ENCODE data around the gene VAV3. TPM values are rescaled to one million over a fixed set of nuclear protein-coding genes. Genes with fewer than 3 reads are reported as not detected.

The VAV3 gene
- total and polyA plus RNA-seq, 9 of the 15 experiments (the other 6 are each of a cell fraction or from before 2014, with no cell fraction given) = not detected

- Histone ChIP-seq H3K9ac (ENCODE audit: insufficient read depth in 1 of 2, low read depth in 2 of 2, low read length in 2 of 2) (no peak overlapping the region), H3K79me2 (ENCODE audit: control insufficient read depth, insufficient read depth, low read length) (no peaks in the 10 kb centered on the region), H3K4me1 (replicated peaks in 1 of 2; ENCODE audit: control insufficient read depth in 2 of 2, insufficient read depth in 2 of 2, low read length in 2 of 2) (no peaks in the 10 kb centered on the region), H3K4me3 (no peak overlapping the region), H3K9me3 (replicated peaks; ENCODE audit: control insufficient read depth, insufficient read depth, low read depth, low read length) (no peaks in the 10 kb centered on the region), H3K27me3 (ENCODE audit: control insufficient read depth in 2 of 2, insufficient read depth in 2 of 2, low read length in 2 of 2) (no peaks in the 10 kb centered on the region), H3K4me2 (ENCODE audit: insufficient read depth, low read length) (no peak overlapping the region), H3K27ac (ENCODE audit: extremely low read depth, low read depth, low read length) (no peak overlapping the region), H4K20me1 (replicated peaks; ENCODE audit: control insufficient read depth, insufficient read depth, low read length) (no peaks in the 10 kb centered on the region), H3K9me1 (ENCODE audit: control insufficient read depth, insufficient read depth, low read length) (no peaks in the 10 kb centered on the region), H2AFZ (ENCODE audit: low read depth, low read length) (no peak overlapping the region), H3K36me3 (ENCODE audit: control insufficient read depth, insufficient read depth, low read length) (no peaks in the 10 kb centered on the region)
- DNase-seq (ENCODE audit: extremely low read depth in 1 of 4, low spot score in 3 of 4) (no peak), ATAC-seq (no peak), FAIRE-seq (no peak)
- 1% methylated on average over 5 of the region's 5 CpGs for WGBS (ENCODE audit: insufficient coverage, low coverage, missing lambda C conversion rate)
- no TSS peak for BruUV-seq (replicated peaks)
- ChIA-PET CTCF (ENCODE audit: low intra/inter-chr PET ratio) (no interaction called here), POLR2A (no interaction called here)
- TF ChIP-seq PURB (CRISPR knock-in tag; IDR thresholded peaks at IDR 0.05; ENCODE audit: low read depth) = no peak
- no peak for TF ChIP-seq GTF2E2 (tag; IDR thresholded peaks at IDR 0.05)
- no peak for TF ChIP-seq DNMT1 (IDR thresholded peaks at IDR 0.05)
- TF ChIP-seq, protein P1, sequence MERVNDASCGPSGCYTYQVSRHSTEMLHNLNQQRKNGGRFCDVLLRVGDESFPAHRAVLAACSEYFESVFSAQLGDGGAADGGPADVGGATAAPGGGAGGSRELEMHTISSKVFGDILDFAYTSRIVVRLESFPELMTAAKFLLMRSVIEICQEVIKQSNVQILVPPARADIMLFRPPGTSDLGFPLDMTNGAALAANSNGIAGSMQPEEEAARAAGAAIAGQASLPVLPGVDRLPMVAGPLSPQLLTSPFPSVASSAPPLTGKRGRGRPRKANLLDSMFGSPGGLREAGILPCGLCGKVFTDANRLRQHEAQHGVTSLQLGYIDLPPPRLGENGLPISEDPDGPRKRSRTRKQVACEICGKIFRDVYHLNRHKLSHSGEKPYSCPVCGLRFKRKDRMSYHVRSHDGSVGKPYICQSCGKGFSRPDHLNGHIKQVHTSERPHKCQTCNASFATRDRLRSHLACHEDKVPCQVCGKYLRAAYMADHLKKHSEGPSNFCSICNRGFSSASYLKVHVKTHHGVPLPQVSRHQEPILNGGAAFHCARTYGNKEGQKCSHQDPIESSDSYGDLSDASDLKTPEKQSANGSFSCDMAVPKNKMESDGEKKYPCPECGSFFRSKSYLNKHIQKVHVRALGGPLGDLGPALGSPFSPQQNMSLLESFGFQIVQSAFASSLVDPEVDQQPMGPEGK (CRISPR knock-in tag; IDR thresholded peaks at IDR 0.05; ENCODE audit: borderline replicate concordance) = no peak
- no peak for TF ChIP-seq ZNF212 (CRISPR knock-in tag; IDR thresholded peaks at IDR 0.05)
- no peak for TF ChIP-seq CXXC5 (CRISPR knock-in tag; IDR thresholded peaks at IDR 0.05)
- TF ChIP-seq ILK (tag; IDR thresholded peaks at IDR 0.05; ENCODE audit: borderline replicate concordance, low read depth) = no peak
- TF ChIP-seq NCOR1 (IDR thresholded peaks at IDR 0.05) = no peak
- no peak for TF ChIP-seq ZNF146 (CRISPR knock-in tag; IDR thresholded peaks at IDR 0.05; ENCODE audit: unreplicated experiment)
- in situ Hi-C loops (cut with MboI) = no loop called here
- intact Hi-C loops (cut with micrococcal nuclease) = loop anchor here (10.0 kb wide), 1 partner anchor 60 kb away; no protein-coding TSS in a partner anchor
These were observed 30.4 kb downstream of the VAV3 start for GRCh38 chr1:107934578-107934977.
